ENCODE measurements around the gene RPS6KA1.

GRCh38 chr1:26543462-26543861 is 13.9 kb downstream of the RPS6KA1 start:
- TF ChIP-seq CTCF (IDR thresholded peaks at IDR 0.05; ENCODE audit: low read depth, low read length, poor library complexity, severe bottlenecking) (no peak), EZH2phosphoT487 (IDR thresholded peaks at IDR 0.05; ENCODE audit: borderline replicate concordance, low read length) (no peak)

Measured in DOHH2 (cell line).